Esophagus mucosa (tissue), 1 donor: ENCODE results near the gene TGIF2LX. TPM values are rescaled to one million over a fixed set of nuclear protein-coding genes. Genes with fewer than 3 reads are reported as not detected.
"Not testable (repeated sequence)": the region's sequence is repeated elsewhere in the genome, so short reads cannot be mapped to it uniquely, and the experiment has no call there.

ENCODE experiments used
- ATAC-seq: fragments of 200-7000 bp; cut with Tn5 transposase; one replicate; pipeline ENCODE4 v1.9.1; 2020
- total RNA-seq: library from RNA; stranded (reverse); gene quantifications from one replicate; pipeline ENCODE4 v1.2.4, GENCODE V29; 2023
- donor health status: DM: yes; HTN: yes; CAD: no.

TGIF2LX gene
- total RNA-seq: not detected

DNA sequence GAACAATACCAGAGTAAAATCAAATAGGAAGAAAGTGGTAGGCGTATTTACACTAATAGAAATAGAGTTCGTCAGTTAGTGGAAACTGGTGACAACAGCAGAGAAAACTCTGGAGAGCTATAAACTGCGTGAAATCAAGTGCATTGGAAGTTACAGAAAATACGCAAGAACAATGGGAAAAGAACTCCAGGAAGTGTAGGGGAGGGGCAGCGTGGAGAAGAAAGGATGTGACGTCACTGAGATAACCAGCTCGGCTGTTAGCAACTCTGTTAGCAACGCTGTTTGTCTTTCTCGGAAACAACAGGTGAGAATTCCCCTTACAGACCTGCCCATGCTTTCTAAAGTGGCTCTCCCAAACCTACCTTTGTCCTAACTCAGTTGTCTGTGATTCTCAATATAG is at the start of gene TGIF2LX:
Gene TGIF2LX (plus strand): TSS at position 244 of the 400 bp plus-strand sequence. CDS start 178 bp downstream, outside the sequence.
- not testable (repeated sequence) for ATAC-seq

DNA sequence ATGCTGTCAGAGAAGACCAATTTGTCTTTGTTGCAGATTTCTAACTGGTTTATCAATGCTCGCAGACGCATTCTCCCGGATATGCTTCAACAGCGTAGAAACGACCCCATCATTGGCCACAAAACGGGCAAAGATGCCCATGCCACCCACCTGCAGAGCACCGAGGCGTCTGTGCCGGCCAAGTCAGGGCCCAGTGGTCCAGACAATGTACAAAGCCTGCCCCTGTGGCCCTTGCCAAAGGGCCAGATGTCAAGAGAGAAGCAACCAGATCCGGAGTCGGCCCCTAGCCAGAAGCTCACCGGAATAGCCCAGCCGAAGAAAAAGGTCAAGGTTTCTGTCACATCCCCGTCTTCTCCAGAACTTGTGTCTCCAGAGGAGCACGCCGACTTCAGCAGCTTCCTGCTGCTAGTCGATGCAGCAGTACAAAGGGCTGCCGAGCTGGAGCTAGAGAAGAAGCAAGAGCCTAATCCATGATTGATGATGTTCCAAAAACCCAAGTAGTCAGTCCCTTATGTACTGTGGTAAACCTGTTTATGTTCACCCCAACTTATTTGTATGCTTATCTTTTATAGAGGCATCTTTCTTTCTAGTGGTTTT is 728 bp downstream of the TGIF2LX start:
- not testable (repeated sequence) for ATAC-seq

DNA sequence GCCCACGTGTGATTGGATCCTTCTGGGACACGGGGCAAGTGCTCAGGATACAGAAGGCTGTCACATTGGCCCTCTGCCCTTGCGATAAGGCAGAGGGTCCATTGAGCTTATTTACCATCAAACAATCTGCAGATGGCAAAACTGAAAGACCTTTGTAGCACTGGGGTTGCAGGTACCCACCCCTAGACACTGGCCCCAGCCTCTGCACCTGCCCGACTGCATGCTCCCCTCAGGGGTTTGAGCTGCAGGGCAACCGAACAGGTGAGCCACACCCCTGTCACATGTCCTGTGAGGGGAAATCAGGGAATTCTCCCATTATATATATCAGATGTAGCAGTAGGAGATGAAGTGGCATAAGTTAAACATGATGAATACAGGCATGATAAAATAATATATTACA is 21.4 kb downstream of the TGIF2LX start:
- not testable (repeated sequence) for ATAC-seq

DNA sequence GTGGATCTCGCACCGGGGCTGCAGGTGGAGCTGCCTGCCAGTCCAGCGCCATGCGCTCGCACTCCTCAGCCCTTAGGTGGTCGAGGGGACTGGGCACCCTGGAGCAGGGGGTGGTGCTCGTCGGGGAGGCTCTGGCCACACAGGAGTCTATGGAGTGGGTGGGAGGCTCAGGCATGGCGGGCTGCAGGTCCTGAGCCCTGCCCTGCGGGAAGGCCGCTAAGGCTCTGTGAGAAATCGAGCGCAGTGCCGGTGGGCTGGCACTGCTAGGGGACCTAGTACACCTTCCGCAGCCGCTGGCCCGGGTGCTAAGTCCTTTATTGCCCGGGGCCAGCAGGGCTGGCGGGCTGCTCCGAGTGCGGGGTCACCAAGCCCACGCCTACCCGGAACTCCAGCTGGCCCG is 43.9 kb downstream of the TGIF2LX start:
- not testable (repeated sequence) for ATAC-seq
